GM21528 (cell line): ENCODE results near the gene BAZ2B.
"Not testable (repeated sequence)": the region's sequence is repeated elsewhere in the genome, so short reads cannot be mapped to it uniquely, and the experiment has no call there.

ENCODE experiments used
- ATAC-seq: cut with Tn5 transposase; IDR thresholded peaks from one replicate; pipeline ENCODE4 v1.9.1; 2021; ENCODE audit warnings: mild to moderate bottlenecking, moderate library complexity; ENCODE audit not compliant: unreplicated experiment, low FRiP score

BAZ2B gene

GRCh38 chr2:159438720-159439353 is 177.5 kb downstream of the BAZ2B start:
- no peak for ATAC-seq

GRCh38 chr2:159438284-159438683 is 178.1 kb downstream of the BAZ2B start:
- no peak for ATAC-seq

- ATAC-seq = no peak
Measured at GRCh38 chr2:159432610-159433009, 183.7 kb downstream of the BAZ2B start.

GRCh38 chr2:159427048-159427447 is 189.3 kb downstream of the BAZ2B start:
- no peak for ATAC-seq

- no peak for ATAC-seq
Measured at GRCh38 chr2:159419403-159419802, 196.9 kb downstream of the BAZ2B start.

GRCh38 chr2:159411460-159411859 is 204.9 kb downstream of the BAZ2B start:
- ATAC-seq = no peak

- no peak for ATAC-seq
Measured at GRCh38 chr2:159410276-159410675, 206.1 kb downstream of the BAZ2B start.

- ATAC-seq = no peak
Measured at GRCh38 chr2:159409116-159409800, 207.1 kb downstream of the BAZ2B start.

- no peak for ATAC-seq
Measured at GRCh38 chr2:159402790-159403189, 213.6 kb downstream of the BAZ2B start.

- ATAC-seq = not testable (repeated sequence)
Measured at GRCh38 chr2:159402160-159402559, 214.2 kb downstream of the BAZ2B start.

GRCh38 chr2:159399716-159400415 is 216.5 kb downstream of the BAZ2B start:
- ATAC-seq = no peak

GRCh38 chr2:159396799-159397198 is 219.5 kb downstream of the BAZ2B start:
- ATAC-seq = no peak

GRCh38 chr2:159382447-159383028 is 233.8 kb downstream of the BAZ2B start:
- ATAC-seq = no peak

GRCh38 chr2:159381574-159381973 is 234.8 kb downstream of the BAZ2B start:
- ATAC-seq = peak; percentile 69

- no peak for ATAC-seq
Measured at GRCh38 chr2:159380685-159381239, 235.6 kb downstream of the BAZ2B start.

- no peak for ATAC-seq
Measured at GRCh38 chr2:159379181-159379580, 237.2 kb downstream of the BAZ2B start.

- ATAC-seq = no peak
Measured at GRCh38 chr2:159375241-159375640, 241.1 kb downstream of the BAZ2B start.

GRCh38 chr2:159371506-159371905 is 244.8 kb downstream of the BAZ2B start:
- ATAC-seq = no peak

GRCh38 chr2:159366538-159366937 is 249.8 kb downstream of the BAZ2B start:
- no peak for ATAC-seq

GRCh38 chr2:159362816-159363251 is 253.5 kb downstream of the BAZ2B start:
- peak; percentile 55 for ATAC-seq

- ATAC-seq = no peak
Measured at GRCh38 chr2:159362094-159362493, 254.3 kb downstream of the BAZ2B start.
